ENCODE data around the gene RB1.

RB1 gene

DNA sequence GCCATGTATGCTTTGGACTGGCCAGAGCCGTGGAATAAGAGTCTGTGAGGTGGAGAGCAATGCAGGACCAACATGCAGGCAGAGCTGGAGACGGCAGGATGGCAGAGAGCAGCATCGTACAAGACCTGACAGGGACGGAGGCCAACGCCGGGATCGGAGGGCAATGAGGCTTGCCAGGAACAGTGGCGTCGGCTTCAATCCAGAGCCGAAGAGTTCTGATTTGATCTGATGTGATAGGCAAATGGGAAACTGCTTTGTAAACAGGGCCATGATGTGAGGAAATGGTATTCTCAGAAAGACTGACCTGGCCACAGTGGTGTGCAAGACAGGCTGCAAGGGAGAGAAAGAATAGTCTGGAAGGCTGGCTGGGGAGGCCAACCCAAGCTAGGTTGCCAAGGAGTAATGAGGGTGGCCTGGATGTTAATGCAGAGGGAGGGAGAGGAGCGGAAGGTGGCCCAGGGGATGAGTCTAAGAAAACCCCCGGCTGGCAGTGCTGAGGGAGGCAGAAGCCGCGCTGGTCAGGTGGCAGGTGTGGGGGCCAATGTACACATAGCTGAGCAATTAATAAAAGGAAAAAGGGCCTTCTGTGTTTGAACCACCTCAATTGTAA, 202.6 kb downstream of the RB1 start:
- no peak overlapping the region for H3K4me3 ChIP-seq (ENCODE audit: low read depth, low read length)
- TF ChIP-seq, protein P1, sequence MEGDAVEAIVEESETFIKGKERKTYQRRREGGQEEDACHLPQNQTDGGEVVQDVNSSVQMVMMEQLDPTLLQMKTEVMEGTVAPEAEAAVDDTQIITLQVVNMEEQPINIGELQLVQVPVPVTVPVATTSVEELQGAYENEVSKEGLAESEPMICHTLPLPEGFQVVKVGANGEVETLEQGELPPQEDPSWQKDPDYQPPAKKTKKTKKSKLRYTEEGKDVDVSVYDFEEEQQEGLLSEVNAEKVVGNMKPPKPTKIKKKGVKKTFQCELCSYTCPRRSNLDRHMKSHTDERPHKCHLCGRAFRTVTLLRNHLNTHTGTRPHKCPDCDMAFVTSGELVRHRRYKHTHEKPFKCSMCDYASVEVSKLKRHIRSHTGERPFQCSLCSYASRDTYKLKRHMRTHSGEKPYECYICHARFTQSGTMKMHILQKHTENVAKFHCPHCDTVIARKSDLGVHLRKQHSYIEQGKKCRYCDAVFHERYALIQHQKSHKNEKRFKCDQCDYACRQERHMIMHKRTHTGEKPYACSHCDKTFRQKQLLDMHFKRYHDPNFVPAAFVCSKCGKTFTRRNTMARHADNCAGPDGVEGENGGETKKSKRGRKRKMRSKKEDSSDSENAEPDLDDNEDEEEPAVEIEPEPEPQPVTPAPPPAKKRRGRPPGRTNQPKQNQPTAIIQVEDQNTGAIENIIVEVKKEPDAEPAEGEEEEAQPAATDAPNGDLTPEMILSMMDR (IDR thresholded peaks at IDR 0.05; ENCODE audit: borderline replicate concordance, insufficient read depth, low read depth, low read length) = no peak

DNA sequence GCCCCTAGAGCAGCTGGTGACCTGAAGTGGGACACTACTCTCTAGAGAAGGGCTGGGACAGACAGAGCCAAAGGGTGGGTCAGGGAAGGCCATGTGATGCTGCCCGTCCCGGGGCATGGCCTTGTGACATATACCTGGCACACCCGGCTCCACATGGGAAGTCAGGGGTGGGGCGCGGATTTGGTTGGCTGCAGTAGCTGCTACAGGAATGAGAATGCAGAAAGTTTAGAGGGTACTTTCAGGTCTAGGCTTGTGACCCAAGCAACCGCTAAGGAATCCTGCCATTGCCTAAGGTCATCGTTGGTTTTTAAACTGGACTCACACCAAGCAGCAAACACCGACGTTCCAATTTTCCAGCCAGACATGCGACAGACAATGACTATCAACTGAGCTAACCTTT, 203.5 kb downstream of the RB1 start:
- TF ChIP-seq, protein P1 (IDR thresholded peaks at IDR 0.05; ENCODE audit: borderline replicate concordance, insufficient read depth, low read depth, low read length) = no peak
- no peak overlapping the region for H3K4me3 ChIP-seq (ENCODE audit: low read depth, low read length)

DNA sequence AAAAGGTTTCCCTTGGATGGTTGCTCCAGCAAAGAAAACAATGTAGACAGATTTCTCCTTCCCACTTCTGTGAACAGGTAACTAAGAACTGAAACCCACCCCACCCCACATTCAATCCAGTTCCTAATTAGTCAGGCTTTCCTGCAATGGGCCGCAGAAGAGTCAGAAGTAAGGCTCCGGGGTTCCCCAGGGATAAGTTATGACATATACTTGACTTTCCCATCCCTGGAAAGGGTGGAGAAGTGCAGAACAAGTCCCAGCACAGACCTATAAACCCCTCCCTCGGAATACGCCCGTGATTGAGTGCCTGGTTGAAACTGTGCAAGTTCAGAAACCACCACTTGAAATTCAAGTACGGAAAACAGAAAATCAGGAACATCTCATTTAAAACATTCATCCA, 204.5 kb downstream of the RB1 start:
- H3K4me3 ChIP-seq (ENCODE audit: low read depth, low read length) = no peak overlapping the region
- TF ChIP-seq, protein P1 (IDR thresholded peaks at IDR 0.05; ENCODE audit: borderline replicate concordance, insufficient read depth, low read depth, low read length) = no peak

DNA sequence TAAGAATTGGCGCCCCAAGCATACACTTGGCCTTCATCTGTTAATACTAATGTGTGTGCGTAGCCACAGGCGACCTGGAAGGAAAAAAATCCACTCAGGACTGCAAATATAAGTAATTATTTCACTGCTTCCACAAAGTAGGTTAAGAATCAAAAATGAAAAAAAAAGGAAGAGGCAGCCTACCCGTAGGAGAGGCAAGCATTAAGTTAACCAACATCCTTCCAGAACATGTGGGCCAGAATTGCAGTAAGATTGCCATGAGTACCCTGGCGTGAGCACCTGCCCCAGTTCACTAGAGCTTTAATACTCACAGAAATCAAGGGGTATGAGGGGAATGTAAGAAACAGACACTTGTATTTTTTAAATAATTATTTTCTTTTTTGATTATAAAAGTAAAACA, 207.1 kb downstream of the RB1 start:
- H3K4me3 ChIP-seq (ENCODE audit: low read depth, low read length) = no peak overlapping the region
- TF ChIP-seq, protein P1 (IDR thresholded peaks at IDR 0.05; ENCODE audit: borderline replicate concordance, insufficient read depth, low read depth, low read length) = no peak

DNA sequence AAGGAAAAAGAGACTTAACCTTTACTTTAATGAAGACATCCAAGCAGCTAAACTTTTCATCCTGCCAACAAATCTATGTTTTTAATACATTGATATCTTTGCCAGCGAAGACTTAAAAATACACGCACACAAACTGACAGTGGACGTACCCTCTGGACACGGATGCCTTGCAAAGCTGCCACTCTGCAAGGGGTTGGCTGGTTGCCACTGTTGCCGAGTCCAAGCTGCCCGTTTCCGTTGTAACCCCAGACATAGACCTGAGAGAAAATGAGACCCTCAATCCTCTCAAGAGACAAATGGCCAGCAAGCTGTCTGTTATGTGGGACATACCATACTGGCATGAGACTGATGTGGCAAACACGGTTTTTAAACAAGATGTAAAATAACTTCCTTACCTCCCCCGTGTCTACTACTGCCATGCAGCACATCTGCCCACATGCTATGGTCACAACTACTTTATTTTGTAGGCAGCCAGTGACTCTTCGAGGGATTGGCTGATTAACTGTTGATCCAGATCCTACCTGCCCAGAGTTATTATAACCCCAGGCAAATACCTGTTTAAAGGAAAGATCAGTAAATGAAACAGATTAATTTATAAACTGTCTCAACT, 208.2 kb downstream of the RB1 start:
- TF ChIP-seq, protein P1 (IDR thresholded peaks at IDR 0.05; ENCODE audit: borderline replicate concordance, insufficient read depth, low read depth, low read length) = no peak
- no peak overlapping the region for H3K4me3 ChIP-seq (ENCODE audit: low read depth, low read length)

DNA sequence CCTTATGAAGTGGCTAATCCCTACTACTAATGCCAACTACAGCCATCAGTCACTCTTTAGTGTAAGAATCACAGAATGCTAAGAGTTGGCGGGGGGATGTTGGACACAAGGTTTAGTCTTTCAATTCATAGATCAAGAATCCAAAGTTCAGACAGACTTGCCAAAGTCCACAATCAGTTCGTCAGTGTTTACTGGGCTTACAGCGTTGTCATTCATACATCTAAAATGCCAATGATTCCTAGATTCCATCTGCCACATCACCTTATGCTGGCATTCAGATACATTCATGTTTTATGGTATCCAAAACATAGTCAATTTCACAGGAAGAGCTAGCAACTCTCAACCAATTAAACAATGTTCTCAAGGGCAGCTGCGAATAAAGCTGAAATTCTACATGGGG, 211.2 kb downstream of the RB1 start:
- TF ChIP-seq, protein P1 (IDR thresholded peaks at IDR 0.05; ENCODE audit: borderline replicate concordance, insufficient read depth, low read depth, low read length) = no peak
- H3K4me3 ChIP-seq (ENCODE audit: low read depth, low read length) = no peak overlapping the region

DNA sequence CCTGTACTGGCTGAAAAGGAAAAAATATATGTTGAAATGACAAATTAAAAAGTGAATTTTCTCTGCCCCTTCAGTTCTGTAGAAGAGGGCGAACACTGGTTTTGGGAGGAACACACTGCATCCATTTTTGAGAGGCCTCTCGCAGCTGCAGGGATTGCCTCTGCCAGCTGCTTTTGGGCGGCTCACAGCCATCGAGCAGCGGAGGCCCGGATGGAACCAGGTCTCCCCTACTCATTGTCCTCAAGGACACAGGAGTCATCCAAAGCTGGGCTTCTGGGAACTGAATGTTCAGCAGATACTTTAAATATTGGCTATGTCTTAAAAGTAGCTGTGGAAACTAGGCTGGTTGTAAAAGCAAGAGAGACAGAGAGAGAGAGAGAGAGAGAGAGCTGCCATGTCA, 212.2 kb downstream of the RB1 start:
- TF ChIP-seq, protein P1 (IDR thresholded peaks at IDR 0.05; ENCODE audit: borderline replicate concordance, insufficient read depth, low read depth, low read length) = no peak
- H3K4me3 ChIP-seq (ENCODE audit: low read depth, low read length) = no peak overlapping the region
